CD4-positive, alpha-beta T cell (primary cell): ENCODE results near the gene ALG3. TPM values are rescaled to one million over a fixed set of nuclear protein-coding genes. Genes with fewer than 3 reads are reported as not detected.

Source experiments
- ATAC-seq: fragments of 200-7000 bp; cut with Tn5 transposase; one replicate; pipeline ENCODE4 v1.10.0; 2022; ENCODE audit warnings: mild to moderate bottlenecking; ENCODE audit not compliant: poor library complexity
- CTCF ChIA-PET: fragments of 350-600 bp; sonication (Branson Sonifier 250); formaldehyde crosslinking; loops from one replicate; lab custom pipeline; 2021; ENCODE audit warnings: antibody characterized with exemption, inconsistent platforms; lab: Charles Lee
- POLR2A ChIA-PET: fragments of 350-600 bp; sonication (Branson Sonifier 250); formaldehyde crosslinking; loops from one replicate; lab custom pipeline; 2021; ENCODE audit warnings: antibody characterized with exemption, inconsistent platforms; lab: Charles Lee
- DNase-seq, 14 experiments: peaks; one replicate each; pipeline ENCODE4 v3.0.0-alpha.2; 2013 to 2020; ENCODE audit warnings: mixed read lengths in 2 of 14
- H3K27ac ChIP-seq, 2 donors: one replicate each; pipeline versions ENCODE4 v1.5.1 to v1.7.0; 2013; ENCODE audit warnings: low read length in 2 of 2, low read depth in 1 of 2, mild to moderate bottlenecking in 1 of 2
- H3K27me3 ChIP-seq, 2 experiments: 1 replicate in 1 of 2; 2 replicates in 1 of 2; pipeline versions ENCODE4 v1.6.1 to v1.7.0; 2013; ENCODE audit warnings: low read length in 2 of 2, control low read depth in 1 of 2, mild to moderate bottlenecking in 1 of 2, moderate library complexity in 1 of 2; ENCODE audit not compliant: insufficient read depth in 2 of 2, control insufficient read depth in 1 of 2
- H3K36me3 ChIP-seq: one replicate; pipeline ENCODE4 v1.6.1; 2013; ENCODE audit warnings: low read length, control low read depth; ENCODE audit not compliant: insufficient read depth
- H3K4me1 ChIP-seq: one replicate; pipeline ENCODE4 v1.6.1; 2013; ENCODE audit warnings: low read length, control low read depth; ENCODE audit not compliant: insufficient read depth
- H3K4me3 ChIP-seq: one replicate; pipeline ENCODE4 v1.5.1; 2013; ENCODE audit warnings: mild to moderate bottlenecking, low read length, moderate library complexity
- H3K9me3 ChIP-seq, 2 experiments: 1 replicate in 1 of 2; 2 replicates in 1 of 2; pipeline versions ENCODE4 v1.6.1 to v1.7.0; 2013; ENCODE audit warnings: low read length in 2 of 2, mild to moderate bottlenecking in 2 of 2, control low read depth in 1 of 2, moderate library complexity in 1 of 2; ENCODE audit not compliant: control insufficient read depth in 1 of 2, insufficient read depth in 1 of 2
- H3K27ac Mint-ChIP-seq: one replicate; pipeline ENCODE4 v1.8.0; 2020; ENCODE audit warnings: mixed read lengths
- H3K27me3 Mint-ChIP-seq: one replicate; pipeline ENCODE4 v1.8.0; 2021; ENCODE audit warnings: mixed read lengths
- H3K36me3 Mint-ChIP-seq: one replicate; pipeline ENCODE4 v1.8.0; 2021; ENCODE audit warnings: low read depth, mixed read lengths
- H3K4me1 Mint-ChIP-seq: one replicate; pipeline ENCODE4 v1.8.0; 2021; ENCODE audit warnings: low read depth, mixed read lengths
- H3K4me3 Mint-ChIP-seq: one replicate; pipeline ENCODE4 v1.8.0; 2020; ENCODE audit warnings: mild to moderate bottlenecking, mixed read lengths
- H3K9me3 Mint-ChIP-seq: one replicate; pipeline ENCODE4 v1.8.0; 2020; ENCODE audit warnings: mixed read lengths
- intact Hi-C, 2 experiments: fragments of 100-400 bp; cut with DNase I in 1 of 2; cut with micrococcal nuclease in 1 of 2; formaldehyde crosslinking; loops; one replicate each; pipeline versions ENCODE4 v1.15.1 to v1.9.0; 2023 to 2025; cut with DNase I, micrococcal nuclease
- total RNA-seq, 174 experiments: library from RNA in 2 of 174; stranded (reverse) in 2 of 174; gene quantifications; one replicate each; pipeline ENCODE4 v1.2.3 and lab custom pipeline; 2021 to 2026
- TF ChIP-seq, protein P1 (sequence below): fragments of 200-600 bp; IDR thresholded peaks from one replicate; pipeline ENCODE4 v1.8.0; 2022; ENCODE audit warnings: antibody characterized with exemption, mild to moderate bottlenecking

ALG3 gene
- total RNA-seq, 2 experiments from 2014 or later: 12.0 to 13.5 TPM

DNA sequence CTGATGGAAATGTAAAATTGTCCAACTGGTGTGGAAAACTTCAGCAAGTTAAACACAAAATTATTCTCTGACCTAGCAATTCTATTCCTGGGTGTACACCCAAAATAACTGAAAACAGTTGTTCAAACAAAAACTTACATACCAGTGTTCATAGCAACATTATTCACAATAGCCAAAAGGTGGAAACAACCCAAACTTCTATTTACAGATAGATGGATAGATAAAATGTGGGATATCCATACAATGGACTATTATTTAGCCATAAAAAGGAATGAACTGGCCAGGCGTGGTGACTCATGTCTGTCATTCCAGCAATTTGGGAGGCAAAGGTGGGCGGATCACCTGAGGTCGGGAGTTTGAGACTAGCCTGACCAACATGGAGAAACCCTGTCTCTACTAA, 26.2 kb downstream of the ALG3 start:
- Histone ChIP-seq H3K27me3 (peaks cover 8 to 12% of the 10 kb centered on the region in 2 experiments), H3K27ac (no peak overlapping the region), H3K4me3 (no peak overlapping the region), H3K36me3 (no peaks in the 10 kb centered on the region), H3K4me1 (peaks cover 2% of the 10 kb centered on the region), H3K9me3 (no peaks in the 10 kb centered on the region)
- Mint-ChIP-seq H3K4me1 (no peaks in the 10 kb centered on the region), H3K27ac (no peak overlapping the region), H3K27me3 (peaks cover 59% of the 10 kb centered on the region), H3K36me3 (no peaks in the 10 kb centered on the region), H3K9me3 (no peaks in the 10 kb centered on the region), H3K4me3 (no peak overlapping the region)
- intact Hi-C loops: no loop called here
- ChIA-PET CTCF (interaction anchor here (0.7 kb wide), 1 partner anchor 83 kb away, joined by 4 read pairs; no protein-coding TSS in a partner anchor), POLR2A (no interaction called here)
- ATAC-seq (no peak), DNase-seq (no peak)
- TF ChIP-seq, protein P1, sequence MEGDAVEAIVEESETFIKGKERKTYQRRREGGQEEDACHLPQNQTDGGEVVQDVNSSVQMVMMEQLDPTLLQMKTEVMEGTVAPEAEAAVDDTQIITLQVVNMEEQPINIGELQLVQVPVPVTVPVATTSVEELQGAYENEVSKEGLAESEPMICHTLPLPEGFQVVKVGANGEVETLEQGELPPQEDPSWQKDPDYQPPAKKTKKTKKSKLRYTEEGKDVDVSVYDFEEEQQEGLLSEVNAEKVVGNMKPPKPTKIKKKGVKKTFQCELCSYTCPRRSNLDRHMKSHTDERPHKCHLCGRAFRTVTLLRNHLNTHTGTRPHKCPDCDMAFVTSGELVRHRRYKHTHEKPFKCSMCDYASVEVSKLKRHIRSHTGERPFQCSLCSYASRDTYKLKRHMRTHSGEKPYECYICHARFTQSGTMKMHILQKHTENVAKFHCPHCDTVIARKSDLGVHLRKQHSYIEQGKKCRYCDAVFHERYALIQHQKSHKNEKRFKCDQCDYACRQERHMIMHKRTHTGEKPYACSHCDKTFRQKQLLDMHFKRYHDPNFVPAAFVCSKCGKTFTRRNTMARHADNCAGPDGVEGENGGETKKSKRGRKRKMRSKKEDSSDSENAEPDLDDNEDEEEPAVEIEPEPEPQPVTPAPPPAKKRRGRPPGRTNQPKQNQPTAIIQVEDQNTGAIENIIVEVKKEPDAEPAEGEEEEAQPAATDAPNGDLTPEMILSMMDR: no peak

DNA sequence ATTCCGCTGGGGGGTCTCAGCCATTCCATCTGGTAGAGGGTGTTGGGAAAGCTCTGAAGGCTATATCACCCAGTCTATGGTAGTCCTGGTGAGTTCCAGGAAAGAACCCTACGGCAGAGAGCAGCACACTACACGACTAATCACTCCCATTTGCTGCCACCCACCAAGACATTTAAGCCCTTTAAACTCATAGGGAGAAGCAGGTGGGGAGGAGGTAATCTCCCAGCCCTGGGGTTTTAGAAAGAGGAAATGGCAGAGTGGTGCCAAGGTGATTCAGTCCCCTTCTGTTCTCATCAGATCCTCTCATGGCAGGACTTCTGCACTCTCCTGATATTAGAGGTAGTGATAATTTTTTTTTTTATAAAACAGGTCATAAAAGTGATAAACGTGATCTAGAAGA, 29.9 kb downstream of the ALG3 start:
- H3K36me3 ChIP-seq: no peaks in the 10 kb centered on the region
- ATAC-seq (no peak), DNase-seq (no peak)
- no peaks in the 10 kb centered on the region for H3K36me3 Mint-ChIP-seq
- H3K27me3 Mint-ChIP-seq: peaks cover 39% of the 10 kb centered on the region
- no peaks in the 10 kb centered on the region for H3K4me1 ChIP-seq
- CTCF ChIA-PET: interaction anchor here (0.7 kb wide), 1 partner anchor 19 kb away, joined by 3 read pairs; no protein-coding TSS in a partner anchor
- H3K4me1 Mint-ChIP-seq: no peaks in the 10 kb centered on the region
- H3K27ac Mint-ChIP-seq: no peak overlapping the region
- POLR2A ChIA-PET: no interaction called here
- no peaks in the 10 kb centered on the region for H3K9me3 Mint-ChIP-seq
- TF ChIP-seq, protein P1: no peak
- H3K27me3 ChIP-seq: peaks cover 4 to 15% of the 10 kb centered on the region in 2 experiments
- H3K4me3 ChIP-seq: no peak overlapping the region
- no peak overlapping the region for H3K27ac ChIP-seq
- H3K9me3 ChIP-seq: no peaks in the 10 kb centered on the region
- intact Hi-C loops: no loop called here
- H3K4me3 Mint-ChIP-seq: no peak overlapping the region

DNA sequence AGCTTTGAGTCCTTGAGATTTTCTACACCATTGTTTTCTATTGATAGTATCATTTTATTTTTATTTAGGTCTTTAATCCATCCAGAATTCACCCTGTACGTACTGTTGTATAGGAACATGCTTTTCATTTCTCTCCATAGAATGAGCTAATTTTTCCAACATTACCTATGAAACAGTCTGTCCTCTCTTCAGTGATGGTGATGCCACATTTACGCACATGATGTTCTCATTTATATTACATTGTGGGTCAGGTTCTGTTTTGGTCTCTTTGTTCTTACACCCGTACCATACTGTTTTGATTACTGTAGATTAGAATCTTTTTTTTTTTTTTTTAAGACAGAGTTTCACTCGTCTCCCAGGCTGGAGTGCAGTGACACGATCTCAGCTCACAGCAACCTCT, 37.0 kb downstream of the ALG3 start:
- H3K4me1 ChIP-seq: no peaks in the 10 kb centered on the region
- H3K9me3 ChIP-seq: no peaks in the 10 kb centered on the region
- no peak for ATAC-seq
- no peak overlapping the region for H3K4me3 ChIP-seq
- Mint-ChIP-seq H3K4me3 (no peak overlapping the region), H3K4me1 (no peaks in the 10 kb centered on the region), H3K9me3 (no peaks in the 10 kb centered on the region), H3K36me3 (no peaks in the 10 kb centered on the region), H3K27ac (no peak overlapping the region), H3K27me3 (peaks cover 18% of the 10 kb centered on the region)
- no peak overlapping the region for H3K27ac ChIP-seq
- DNase-seq: no peak
- H3K36me3 ChIP-seq: no peaks in the 10 kb centered on the region
- CTCF ChIA-PET: interaction anchor here (0.7 to 1.4 kb wide), 2 partner anchors 15 to 38 kb away, joined by 3 read pairs; no protein-coding TSS in a partner anchor
- POLR2A ChIA-PET: no interaction called here
- TF ChIP-seq, protein P1: no peak
- intact Hi-C loops: no loop called here
- peaks cover 0 to 3% of the 10 kb centered on the region in 2 experiments for H3K27me3 ChIP-seq
